ENCODE results near the gene ANKK1. TPM values are rescaled to one million over a fixed set of nuclear protein-coding genes. Genes with fewer than 3 reads are reported as not detected.

The ANKK1 gene
- polyA plus RNA-seq, 12 donors: 0.13 to 1.1 (median 0.22) TPM; not detected in 4

DNA sequence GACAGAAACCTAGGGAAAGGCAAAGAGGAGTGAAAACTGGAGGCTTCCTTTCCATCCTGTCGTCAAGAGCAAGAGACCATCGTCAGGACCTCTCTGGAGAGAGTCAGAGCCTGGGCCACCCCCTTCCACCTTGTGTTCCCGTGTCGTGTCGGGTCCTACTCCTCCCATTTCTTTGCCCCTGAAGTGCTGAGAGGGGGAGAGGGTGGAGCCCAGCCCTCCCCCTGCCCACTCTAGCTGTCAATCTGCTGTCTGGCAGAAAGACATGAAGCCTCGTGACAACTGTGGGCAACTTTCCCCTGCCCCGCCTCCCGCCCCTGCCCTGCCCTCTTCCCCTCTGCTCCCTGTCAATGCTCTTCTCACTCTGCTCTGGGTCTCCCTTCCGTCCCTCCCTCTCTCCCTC, 20.6 kb downstream of the ANKK1 start:
- DNase-seq: no peak

DNA sequence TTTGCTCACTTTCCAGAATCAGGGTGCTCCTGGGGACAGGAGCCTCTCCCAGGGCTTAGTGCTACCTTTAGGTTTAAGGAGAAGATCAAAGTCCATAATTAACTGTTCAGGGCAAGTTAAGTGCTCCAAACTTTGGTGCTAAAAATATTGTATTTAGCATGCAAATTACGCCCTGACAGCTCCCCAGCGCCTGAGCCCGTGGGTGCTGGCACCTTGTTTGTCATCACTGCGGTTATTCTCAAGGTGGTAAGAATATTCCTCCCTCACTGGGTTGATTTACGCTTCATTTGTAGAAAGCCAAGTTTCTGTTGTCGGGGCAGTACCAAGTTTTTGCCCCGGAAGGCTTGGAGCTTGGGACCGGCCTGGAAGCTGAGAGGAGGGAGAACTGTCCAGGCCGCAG, 21.3 kb downstream of the ANKK1 start:
- DNase-seq: no peak

DNA sequence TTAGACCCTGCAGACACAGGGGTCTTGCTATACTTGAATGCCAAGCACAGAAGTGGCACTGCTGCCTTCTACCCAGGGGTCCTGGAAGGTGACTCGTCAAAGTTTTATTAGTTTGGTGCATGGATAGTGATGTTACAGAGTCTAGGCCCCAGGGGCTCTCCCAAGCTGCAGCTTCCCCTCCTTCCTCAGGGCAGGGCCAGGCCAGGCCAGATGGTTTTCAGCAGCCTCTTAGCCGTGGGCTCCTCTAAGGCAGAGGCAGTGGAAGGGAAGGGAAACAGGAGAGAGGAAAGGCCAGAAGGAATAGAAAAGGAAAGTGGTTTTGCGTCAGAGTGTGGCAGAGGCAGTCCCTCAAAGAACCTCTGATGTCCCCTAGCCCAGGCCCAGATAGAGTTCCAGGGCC, 21.9 kb downstream of the ANKK1 start:
- no peak for DNase-seq

DNA sequence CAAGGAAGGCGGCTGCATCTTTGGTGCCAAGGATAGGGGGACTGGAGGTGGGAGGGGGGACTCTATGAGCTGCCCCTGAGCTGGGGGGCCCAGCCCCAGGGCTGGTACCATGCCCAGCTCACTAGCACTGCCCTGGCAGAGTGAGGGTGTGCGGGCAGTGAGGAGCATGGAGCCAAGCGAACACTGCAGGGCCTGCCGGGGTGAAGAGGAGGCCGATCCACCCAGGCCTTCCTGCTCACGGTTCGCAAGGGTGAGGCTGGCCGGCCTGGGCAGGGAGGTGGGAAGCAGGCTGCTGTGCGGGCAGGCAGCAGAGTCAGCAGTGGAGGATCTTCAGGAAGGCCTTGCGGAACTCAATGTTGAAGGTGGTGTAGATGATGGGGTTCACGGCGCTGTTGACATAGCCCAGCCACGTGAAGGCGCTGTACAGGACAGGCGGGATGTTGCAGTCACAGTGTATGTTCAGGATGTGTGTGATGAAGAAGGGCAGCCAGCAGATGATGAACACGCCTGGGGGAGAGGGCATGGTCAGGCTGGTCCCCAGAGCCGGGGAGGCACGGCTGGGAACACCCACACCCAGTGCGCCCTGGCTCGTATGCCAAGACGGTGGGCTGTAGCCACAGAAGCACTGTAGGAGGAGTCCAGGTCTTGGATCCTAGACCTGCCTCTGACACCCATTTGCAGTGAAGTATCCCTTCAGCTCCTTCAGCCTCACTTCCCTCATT, 23.0 kb downstream of the ANKK1 start:
- no peak for DNase-seq

DNA sequence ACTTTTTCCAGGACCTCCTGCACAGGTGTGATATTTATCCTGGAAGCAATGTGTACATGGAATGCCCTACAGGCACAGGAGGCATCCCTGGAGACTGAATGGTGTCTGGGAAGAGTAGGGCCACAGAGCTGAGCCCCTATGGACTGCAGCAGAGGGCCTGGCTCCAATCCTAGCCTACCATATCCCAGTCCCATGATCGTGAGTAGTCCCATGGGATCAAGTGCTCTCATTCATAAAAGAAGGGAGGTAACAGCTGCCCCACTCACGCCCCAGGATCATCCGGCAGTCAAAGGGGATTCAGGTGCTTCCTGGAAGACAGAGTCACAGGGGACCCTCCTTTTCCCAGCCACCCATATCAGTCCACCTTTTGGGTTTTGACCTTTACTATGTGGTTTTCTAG, 24.0 kb downstream of the ANKK1 start:
- no peak for DNase-seq

DNA sequence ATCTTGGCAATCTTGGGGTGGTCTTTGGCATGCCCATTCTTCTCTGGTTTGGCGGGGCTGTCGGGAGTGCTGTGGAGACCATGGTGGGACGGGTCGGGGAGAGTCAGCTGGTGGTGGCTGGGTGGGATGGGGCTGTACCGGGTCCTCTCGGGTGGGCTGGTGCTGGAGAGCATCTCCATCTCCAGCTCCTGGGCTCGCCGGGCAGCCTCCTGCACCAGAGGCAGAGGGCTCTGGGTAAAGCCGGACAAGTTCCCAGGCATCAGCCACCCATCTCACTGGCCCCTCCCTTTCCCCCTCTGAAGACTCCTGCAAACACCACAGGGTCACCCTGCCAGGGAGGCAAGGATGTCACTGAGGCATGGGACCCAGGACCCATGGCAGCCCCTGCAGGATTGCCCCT, 25.1 kb downstream of the ANKK1 start:
- no peak for DNase-seq

DNA sequence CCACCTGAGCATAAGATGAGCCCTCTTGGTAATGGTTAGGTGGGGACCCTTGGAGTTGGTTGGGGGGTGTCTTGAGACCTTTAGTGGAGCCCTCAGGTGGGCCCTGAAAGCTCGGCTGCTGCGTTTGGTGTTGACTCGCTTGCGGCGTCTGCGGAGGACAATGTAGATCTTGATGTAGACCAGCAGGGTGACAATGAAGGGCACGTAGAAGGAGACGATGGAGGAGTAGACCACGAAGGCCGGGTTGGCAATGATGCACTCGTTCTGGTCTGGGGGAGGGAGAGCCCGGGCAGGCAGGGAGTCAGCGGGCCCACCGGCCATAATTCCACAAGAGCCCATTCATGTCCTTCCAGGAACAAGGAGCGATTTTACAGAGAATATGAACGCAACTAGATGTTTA, 27.8 kb downstream of the ANKK1 start:
- DNase-seq: no peak

DNA sequence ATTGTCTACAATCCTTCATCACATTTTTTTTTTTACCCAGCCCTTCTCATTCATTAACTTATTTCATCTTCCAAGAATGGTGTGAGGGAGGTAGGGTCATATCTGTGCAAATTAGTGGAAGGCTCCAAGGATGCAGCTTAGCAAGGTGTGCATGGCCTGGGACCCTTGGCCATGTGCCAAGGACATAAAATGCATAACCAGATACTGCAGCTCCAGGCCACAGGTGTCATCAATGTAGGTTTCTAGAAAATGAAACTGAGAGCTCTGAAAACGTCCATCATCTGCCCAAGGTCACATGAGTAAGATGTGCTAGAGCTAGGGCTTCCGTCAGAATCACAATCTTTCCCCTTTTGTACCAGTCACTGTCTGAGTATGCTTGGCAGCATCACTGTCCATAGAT, 29.8 kb downstream of the ANKK1 start:
- DNase-seq: no peak

DNA sequence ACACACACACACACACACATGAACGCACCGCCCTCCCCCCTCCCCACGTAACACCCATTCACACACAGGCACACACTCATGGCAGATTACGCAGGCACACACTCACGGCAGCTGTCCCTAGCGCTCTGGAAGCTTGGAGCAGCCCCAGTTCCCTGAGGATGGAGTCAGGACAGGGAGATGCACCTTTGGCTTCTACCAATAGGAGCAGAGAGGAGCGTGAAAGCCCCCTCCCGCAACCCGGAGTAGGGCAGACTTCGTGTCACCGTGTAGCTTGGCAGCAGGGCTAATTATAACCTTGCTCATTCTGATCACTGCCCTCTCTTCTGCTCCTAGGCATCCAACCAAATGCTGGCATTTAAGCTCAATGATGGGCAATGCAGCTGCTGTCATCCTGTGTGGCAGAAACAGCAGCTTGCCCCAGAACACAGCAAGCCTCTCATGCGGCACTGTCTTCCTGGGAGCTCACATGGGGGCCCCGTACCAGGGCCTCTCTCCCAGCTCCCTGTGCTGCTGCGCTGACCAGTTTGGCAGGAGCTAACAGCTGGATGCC, 31.9 kb downstream of the ANKK1 start:
- DNase-seq: no peak

DNA sequence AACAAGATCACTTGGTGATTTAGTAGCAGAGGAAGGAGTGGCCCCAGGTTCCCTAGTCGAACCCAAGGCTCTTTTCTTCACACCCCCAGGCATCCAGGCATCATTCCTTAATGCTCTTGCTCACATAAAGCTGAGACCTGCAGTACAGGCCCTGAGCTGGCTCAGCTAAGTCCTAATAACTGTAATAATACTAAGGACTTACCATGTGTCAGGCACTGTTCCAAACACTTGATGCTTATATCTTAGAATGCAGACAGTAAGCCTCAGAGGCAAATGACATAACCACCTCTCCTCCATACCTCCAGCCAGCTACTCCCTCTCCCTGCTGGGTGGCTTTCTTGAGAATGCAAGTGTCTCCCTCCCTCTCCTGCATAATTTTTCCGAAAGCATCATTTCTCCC, 33.2 kb downstream of the ANKK1 start:
- no peak for DNase-seq

DNA sequence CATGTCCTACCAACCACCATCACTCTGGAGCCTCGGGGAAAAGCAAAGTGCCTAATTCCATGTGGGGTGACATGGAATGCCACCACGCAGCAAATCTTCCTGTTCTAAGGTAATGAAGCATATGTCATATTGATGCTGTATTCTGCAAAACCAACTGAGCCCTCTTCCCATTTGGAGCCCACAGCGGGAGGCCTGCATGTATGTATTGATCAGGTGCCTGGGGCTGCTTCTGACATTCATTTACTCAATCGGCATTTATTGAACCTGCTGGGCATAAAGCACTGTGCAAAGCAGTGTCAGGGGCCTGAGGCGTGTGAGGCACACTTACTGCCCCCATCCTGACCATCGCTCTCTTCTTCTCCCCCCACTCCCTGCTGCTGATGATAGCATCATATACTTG, 39.1 kb downstream of the ANKK1 start:
- no peak for DNase-seq

DNA sequence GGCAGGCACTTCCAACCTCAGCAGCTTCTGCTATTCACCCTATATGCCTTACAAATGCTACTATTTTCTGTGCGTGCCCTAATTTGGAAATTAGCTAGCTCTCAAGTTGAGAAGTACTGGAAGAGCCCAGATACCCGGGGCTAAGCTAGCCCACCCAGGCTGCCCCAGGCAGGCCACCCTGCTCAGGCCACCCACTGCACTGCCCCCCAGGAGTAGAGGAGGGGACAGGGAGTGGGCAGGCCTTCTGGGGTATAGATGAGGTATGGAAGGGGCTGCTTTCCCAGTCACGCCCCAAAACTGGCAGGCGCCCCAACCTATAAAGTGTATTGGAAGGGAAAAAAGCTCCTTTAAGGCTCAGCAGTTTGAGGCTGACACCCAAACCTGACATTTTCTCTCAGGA, 44.2 kb downstream of the ANKK1 start:
- no peak for DNase-seq

DNA sequence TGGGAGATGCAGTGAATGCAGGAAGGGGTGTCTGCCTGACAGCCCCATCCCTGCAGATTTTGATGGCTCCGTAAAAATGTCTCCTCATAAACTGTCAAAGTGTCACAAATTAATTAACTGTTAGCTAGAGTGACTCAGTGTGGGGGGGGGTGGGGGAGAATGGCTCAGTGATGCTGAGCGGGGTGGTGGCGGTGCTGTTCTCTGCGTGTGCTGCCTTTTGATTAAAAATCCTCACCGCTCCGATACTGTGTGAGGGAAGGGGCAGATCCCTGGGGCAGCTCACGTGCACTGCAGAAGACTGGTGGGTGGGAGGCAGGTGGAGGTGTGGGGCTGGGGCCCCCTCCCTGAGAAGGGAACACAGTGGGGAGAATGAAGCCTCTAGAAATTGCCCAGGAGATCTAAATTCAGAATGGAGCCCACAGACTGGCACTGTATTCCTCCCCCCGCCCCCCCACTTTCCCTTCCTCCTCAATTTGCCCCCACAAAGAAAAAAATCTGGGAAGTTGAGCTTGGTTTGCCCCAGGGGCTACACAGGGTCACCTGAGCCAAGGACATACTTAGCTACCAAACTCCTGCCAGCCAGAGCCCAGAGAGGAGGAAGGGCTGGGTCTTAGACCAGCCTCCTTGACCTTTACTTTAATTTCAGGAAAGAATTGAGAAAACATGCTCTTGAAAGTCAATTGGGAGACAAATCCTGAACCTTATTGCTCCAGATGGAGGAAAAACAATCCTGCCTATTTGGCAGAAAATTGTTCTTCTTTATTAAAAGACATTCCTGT, 47.8 kb downstream of the ANKK1 start:
- DNase-seq: no peak

DNA sequence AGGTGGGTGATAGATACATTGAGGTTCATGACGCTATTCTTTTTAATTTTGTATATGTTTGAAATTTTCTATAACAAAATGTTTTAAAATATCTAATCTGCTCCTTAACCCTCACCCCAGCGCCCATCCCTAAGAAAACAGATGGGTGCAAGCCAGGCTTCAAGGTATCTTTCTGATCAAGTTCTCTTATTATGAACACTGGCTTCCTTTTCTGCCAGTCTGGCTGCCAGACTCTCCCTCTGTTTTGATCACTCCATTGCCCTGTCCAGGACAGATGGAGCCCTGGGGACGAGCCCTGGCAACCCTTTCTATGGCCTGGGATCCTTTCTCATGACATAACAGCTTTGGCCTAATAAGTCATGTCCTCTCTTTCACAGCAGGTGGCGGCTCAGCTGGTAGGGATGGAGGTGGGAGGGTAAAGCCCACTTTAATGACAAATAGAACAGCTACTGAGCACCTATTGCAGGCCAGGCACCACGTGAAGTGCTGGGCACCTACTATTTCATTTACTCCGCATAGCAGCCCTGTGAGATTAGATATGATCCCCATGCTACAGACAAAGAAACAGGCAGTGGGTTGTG, 49.2 kb downstream of the ANKK1 start:
- DNase-seq: no peak

DNA sequence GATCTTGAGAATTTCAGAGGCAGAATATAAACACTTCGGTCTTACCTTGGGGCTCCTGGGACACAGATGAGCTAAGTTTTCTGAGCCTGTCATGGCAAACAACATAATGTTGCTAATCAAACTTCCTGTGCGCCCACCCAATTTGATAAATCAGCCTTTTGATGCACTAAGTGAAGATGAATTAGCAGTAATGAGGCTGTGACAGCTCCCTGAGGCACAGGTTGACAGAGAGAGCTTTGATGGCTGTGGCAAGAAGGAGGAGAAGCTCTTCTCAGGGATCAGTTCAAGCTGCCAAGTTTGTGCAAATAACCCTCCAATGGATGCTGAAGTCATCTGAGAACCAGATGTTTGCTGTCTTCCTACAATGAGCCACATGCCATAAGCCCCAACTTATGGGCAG, 53.2 kb downstream of the ANKK1 start:
- DNase-seq: no peak

DNA sequence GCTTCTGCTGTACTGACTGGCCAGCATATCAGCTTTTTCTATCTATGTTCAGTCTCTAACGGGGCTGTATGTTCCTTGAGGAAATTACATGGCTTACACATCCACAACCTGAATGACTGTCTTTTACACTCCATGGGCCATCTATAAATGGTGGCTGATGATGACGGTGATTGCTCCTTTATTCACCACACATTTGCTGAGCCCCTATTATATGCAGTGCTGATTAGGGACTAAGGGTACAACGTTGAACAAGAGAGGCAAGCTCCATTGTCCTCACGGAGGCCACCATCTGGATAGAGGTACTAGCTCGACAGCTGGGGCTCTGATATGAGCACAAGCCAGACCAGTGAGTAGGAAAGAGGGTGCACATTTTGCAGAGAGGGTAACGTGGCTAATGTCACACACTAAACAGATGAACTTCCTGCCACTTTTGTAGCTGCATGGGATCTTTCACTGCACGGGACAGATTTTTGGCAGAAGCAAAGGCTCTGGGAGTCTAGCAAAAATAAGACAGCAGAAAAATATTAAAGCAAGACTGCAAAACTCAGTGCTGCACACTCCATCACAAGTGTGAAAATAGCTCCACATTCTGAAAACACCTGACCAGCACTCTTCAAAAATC, 57.0 kb downstream of the ANKK1 start:
- no peak for DNase-seq

DNA sequence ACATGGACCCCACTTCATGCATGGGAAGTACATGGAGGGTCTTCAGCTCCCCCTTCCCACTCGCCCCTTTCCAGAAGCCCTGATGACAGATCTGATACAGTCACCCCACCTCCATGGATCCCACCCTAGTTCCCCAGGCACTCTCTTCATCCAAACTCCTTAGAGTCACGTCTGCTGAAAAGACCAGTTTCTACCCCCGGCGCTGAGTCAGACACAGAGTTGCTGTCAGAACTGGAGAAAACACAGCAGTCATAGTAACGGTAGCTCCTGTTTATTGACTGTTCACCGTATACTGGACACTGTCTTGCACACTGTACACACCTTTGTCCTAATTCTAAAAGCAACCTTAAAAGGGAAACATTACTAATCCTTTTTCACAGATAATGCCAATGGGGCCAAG, 58.5 kb downstream of the ANKK1 start:
- no peak for DNase-seq

DNA sequence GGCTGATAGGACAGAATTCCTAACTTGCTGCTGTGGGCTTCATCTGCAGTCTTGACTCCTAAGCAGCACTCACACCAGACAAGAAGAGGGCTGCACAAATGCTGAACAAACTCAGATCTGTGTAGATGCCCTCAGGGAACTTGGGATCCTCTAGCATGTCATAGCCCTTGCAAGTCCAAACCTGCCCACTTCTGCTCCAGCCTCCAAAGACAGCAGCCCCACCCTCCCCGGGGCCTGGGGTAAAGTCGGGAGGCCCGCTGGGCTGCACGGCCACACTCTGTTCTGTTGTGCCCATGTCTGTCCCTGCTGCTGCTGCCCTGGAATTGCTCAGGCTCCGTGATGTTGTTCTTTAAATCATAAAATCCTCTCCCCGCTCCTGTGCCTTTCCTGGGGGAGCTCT, 59.4 kb downstream of the ANKK1 start:
- DNase-seq: no peak

DNA sequence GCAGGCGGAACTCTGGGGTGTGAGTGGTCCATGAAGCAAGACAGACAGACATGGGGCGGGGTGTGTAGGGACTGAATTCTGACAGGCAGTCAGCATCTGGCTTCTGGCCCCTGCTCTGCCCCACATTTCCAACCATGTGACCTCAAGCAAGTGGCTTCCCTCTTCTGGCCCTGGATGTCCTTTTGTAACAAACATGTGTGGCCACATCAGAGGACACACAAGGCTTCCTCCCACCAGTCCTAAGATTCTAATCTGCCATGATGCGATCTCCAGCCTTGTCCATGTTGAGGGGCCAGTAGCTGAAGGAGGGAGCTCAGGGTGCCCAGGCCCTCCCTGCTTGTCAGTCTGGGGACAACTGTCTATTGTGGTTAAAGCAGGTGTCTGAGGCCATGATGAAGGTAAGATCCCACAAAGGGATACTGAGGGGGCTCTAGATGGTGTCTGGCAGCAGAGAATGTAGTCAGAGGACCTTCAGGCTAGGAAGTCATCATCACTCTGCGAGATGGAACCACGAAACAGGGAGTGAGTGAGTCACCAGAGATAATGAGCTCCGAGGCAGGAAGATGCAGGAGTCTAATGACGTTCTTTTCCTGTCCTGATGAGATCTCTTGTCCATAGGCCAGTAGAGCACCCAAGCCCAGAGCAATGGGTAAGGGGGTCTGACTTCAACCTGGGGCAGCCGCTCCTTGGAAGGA, 60.2 kb downstream of the ANKK1 start:
- DNase-seq: no peak

DNA sequence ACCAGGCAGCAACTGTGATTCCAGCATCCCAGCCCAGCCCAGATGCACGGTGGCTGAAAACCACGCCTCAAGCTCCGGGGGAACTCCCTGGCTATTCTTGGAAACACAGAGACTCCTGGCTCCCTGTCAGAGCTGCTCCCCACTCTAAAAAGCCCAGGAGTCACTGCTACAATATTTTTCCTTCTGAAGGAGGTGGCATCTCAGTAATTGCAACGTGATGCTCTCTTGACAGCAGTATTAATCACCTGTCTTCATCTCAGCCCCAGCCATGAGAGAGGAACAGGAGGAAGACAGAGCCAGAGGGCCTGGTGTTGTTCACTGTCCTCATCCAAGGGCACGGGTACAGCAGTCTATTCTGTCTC, 60.7 kb downstream of the ANKK1 start:
- DNase-seq: no peak

DNA sequence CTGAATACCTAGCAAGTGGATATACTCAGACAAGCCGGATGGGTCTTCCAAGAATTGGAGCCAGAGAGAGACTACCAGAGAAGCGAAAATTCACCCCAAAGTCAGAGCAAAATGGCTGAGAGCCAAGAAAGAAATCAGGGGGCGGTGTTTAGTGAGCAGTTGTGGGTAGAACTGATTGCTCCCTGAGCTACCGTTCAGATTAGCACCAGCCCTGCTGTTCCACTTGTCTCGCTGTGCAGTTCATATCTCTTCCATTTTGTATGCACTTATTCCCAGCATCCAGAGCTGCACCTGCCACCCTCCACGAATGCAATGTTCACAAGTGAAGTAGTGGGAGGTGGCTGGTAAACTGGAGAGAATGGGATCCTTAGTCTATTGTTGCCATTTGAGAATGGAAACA, 62.2 kb downstream of the ANKK1 start:
- DNase-seq: no peak

All from muscle of arm (tissue), 12 donors.